GM12878 (cell line): ENCODE data around the gene ACACA. TPM values are rescaled to one million over a fixed set of nuclear protein-coding genes. Genes with fewer than 3 reads are reported as not detected.

Source experiments
- ATAC-seq: fragments of 200-7000 bp; cut with Tn5 transposase; 3 replicates; pipeline ENCODE4 v1.9.1; 2020; ENCODE audit warnings: mild to moderate bottlenecking, moderate library complexity
- BruUV-seq: library from RNA; stranded (reverse); fragments of 400-500 nt; replicated peaks from 2 replicates; lab custom pipeline; 2021; lab: Mats Ljungman, UMichigan
- CTCF ChIA-PET: fragments of 300-600 bp; sonication (Branson Sonifier 250); formaldehyde crosslinking; extraction: SDS; loops from one replicate; lab custom pipeline; 2021; ENCODE audit warnings: inconsistent platforms; lab: Yijun Ruan, JAX
- POLR2A ChIA-PET: fragments of 350-600 bp; formaldehyde crosslinking; extraction: SDS; loops from one replicate; lab custom pipeline; 2021; ENCODE audit warnings: inconsistent platforms; lab: Charles Lee
- RAD21 ChIA-PET: fragments of 300-600 bp; sonication (Branson Sonifier 250); formaldehyde crosslinking; loops from one replicate; lab custom pipeline; 2023; ENCODE audit warnings: antibody characterized with exemption; ENCODE audit not compliant: unreplicated experiment; lab: Charles Lee
- SMC1A ChIA-PET: fragments of 300-600 bp; sonication (Branson Sonifier 250); formaldehyde crosslinking; loops from one replicate; lab custom pipeline; 2023; ENCODE audit not compliant: unreplicated experiment, uncharacterized antibody; lab: Charles Lee
- DNase-seq: peaks from one replicate; pipeline ENCODE4 v3.0.0-alpha.2; 2011; ENCODE audit warnings: low read depth, low spot score
- FAIRE-seq: peaks from 3 replicates; lab custom pipeline; 2011; peaks lifted over from hg19 to GRCh38; lab: Jason Lieb, UNC
- H2AFZ ChIP-seq: 2 replicates; pipeline ENCODE4 v1.6.0; 2011; ENCODE audit warnings: low read depth, low read length, control low read depth; ENCODE audit not compliant: control insufficient read depth
- H3K27ac ChIP-seq: 2 replicates; pipeline ENCODE4 v1.5.1; 2011; ENCODE audit warnings: control low read depth; ENCODE audit not compliant: control insufficient read depth, insufficient read depth
- H3K27me3 ChIP-seq, 2 experiments: replicated peaks in 1 of 2; 2 replicates each; pipeline versions ENCODE4 v1.6.0 to v1.6.1; 2011; ENCODE audit warnings: low read length in 1 of 2; ENCODE audit not compliant: control insufficient read depth in 2 of 2, insufficient read depth in 2 of 2
- H3K36me3 ChIP-seq, 2 experiments: 2 replicates each; pipeline ENCODE4 v1.5.1; 2011; ENCODE audit warnings: low read length in 1 of 2; ENCODE audit not compliant: control insufficient read depth in 2 of 2, insufficient read depth in 2 of 2
- H3K4me1 ChIP-seq: 2 replicates; pipeline ENCODE4 v1.6.1; 2011; ENCODE audit warnings: mild to moderate bottlenecking, low read length, moderate library complexity, mixed read lengths; ENCODE audit not compliant: control insufficient read depth, insufficient read depth
- H3K4me2 ChIP-seq: 2 replicates; pipeline ENCODE4 v1.6.0; 2011; ENCODE audit warnings: control low read depth; ENCODE audit not compliant: control insufficient read depth, insufficient read depth
- H3K4me3 ChIP-seq: fragments of 200-600 bp; sonication (generic); 2 replicates; pipeline ENCODE4 v1.5.1; 2016
- H3K79me2 ChIP-seq: 2 replicates; pipeline ENCODE4 v1.6.0; 2011; ENCODE audit warnings: low read length; ENCODE audit not compliant: control insufficient read depth, insufficient read depth
- H3K9ac ChIP-seq: 2 replicates; pipeline ENCODE4 v1.8.0; 2011; ENCODE audit warnings: low read length, control low read depth, mixed read lengths; ENCODE audit not compliant: control insufficient read depth, insufficient read depth
- H3K9me3 ChIP-seq: replicated peaks from 3 replicates; pipeline ENCODE4 v1.5.1; 2011; ENCODE audit warnings: mild to moderate bottlenecking, low read length; ENCODE audit not compliant: control insufficient read depth, insufficient read depth
- H4K20me1 ChIP-seq: 2 replicates; pipeline ENCODE4 v1.6.0; 2011; ENCODE audit not compliant: control insufficient read depth, insufficient read depth
- ATF7 ChIP-seq: fragments of 450-650 bp; IDR thresholded peaks from 2 replicates; pipeline ENCODE4 v1.6.1; 2016; ENCODE audit warnings: low read depth, mild to moderate bottlenecking
- BCL3 ChIP-seq: IDR thresholded peaks from 2 replicates; pipeline ENCODE4 v1.6.1; 2011; ENCODE audit warnings: borderline replicate concordance, low read depth, mild to moderate bottlenecking, moderate library complexity, low read length; ENCODE audit not compliant: insufficient read depth, poor library complexity, severe bottlenecking
- CEBPB ChIP-seq, 2 experiments: fragments of 150-350 bp in 1 of 2; IDR thresholded peaks; 2 replicates each; pipeline ENCODE4 v1.6.1; 2012 to 2014; ENCODE audit warnings: low read depth in 2 of 2, low read length in 2 of 2, borderline replicate concordance in 1 of 2, inconsistent platforms in 1 of 2
- E2F4 ChIP-seq: IDR thresholded peaks from 2 replicates; pipeline ENCODE4 v1.6.1; 2012; ENCODE audit warnings: low read depth, low read length, improper control_type of control experiment
- EP300 ChIP-seq, 2 experiments: fragments of 150-350 bp in 1 of 2; IDR thresholded peaks; 2 replicates each; pipeline ENCODE4 v1.6.1; 2011 to 2012; ENCODE audit warnings: low read depth in 2 of 2, low read length in 2 of 2, borderline replicate concordance in 1 of 2, improper control_type of control experiment in 1 of 2, inconsistent platforms in 1 of 2; ENCODE audit not compliant: control insufficient read depth in 1 of 2
- IKZF2 ChIP-seq, 2 experiments: fragments of 450-650 bp; IDR thresholded peaks; 2 replicates each; pipeline ENCODE4 v1.6.1; 2017; ENCODE audit warnings: mild to moderate bottlenecking in 2 of 2, moderate library complexity in 2 of 2
- KLF5 ChIP-seq: fragments of 450-650 bp; IDR thresholded peaks from 2 replicates; pipeline ENCODE4 v1.6.1; 2014; ENCODE audit warnings: mild to moderate bottlenecking; ENCODE audit not compliant: partially characterized antibody
- MTA3 ChIP-seq: IDR thresholded peaks from 2 replicates; pipeline ENCODE4 v1.6.1; 2012; ENCODE audit warnings: low read length, inconsistent platforms, borderline replicate concordance
- MYC ChIP-seq: IDR thresholded peaks from 2 replicates; pipeline ENCODE4 v1.6.1; 2011; ENCODE audit warnings: mild to moderate bottlenecking, low read length, moderate library complexity, inconsistent platforms; ENCODE audit not compliant: insufficient read depth, insufficient replicate concordance, insufficient read length, severe bottlenecking
- TCF3 ChIP-seq: IDR thresholded peaks from 2 replicates; pipeline ENCODE4 v1.6.1; 2012; ENCODE audit warnings: low read depth, mild to moderate bottlenecking, low read length, borderline replicate concordance; ENCODE audit not compliant: insufficient read depth
- ZBTB11 ChIP-seq: fragments of 450-650 bp; formaldehyde crosslinking; IDR thresholded peaks from 2 replicates; pipeline ENCODE4 v1.5.0; 2022; ENCODE audit warnings: mild to moderate bottlenecking, missing genetic modification characterization
- WGBS: methylation state at CpG from one replicate; pipeline ENCODE4 v1.1.6; 2016; ENCODE audit warnings: low lambda C conversion rate; ENCODE audit not compliant: insufficient replicate concordance, insufficient coverage; ENCODE audit errors: missing lambda C conversion rate; 5-methylcytosine and 5-hydroxymethylcytosine counted together
- in situ Hi-C: fragments of 300-500 bp; cut with MboI; formaldehyde crosslinking; loops from 9 replicates; pipeline ENCODE4 v1.14.3; 2018; ENCODE audit warnings: mixed read lengths
- intact Hi-C: fragments of 100-400 bp; cut with micrococcal nuclease; formaldehyde crosslinking; loops from one replicate; pipeline ENCODE4 v1.14.2; 2022; ENCODE audit not compliant: unreplicated experiment
- polyA plus RNA-seq, 11 experiments: library from polyadenylated mRNA; depleted of rRNA in 4 of 11; unstranded in 6 of 11; stranded (reverse) in 5 of 11; fragments of >200 nt; fragmentation: Nextera tagmentation in 4 of 11; fragmentation: Illumina TruSeq in 1 of 11; extraction: Ambion mirVana in 4 of 11; extraction: Trizol in 1 of 11; gene quantifications; 1 replicate in 1 of 11; 2 replicates in 10 of 11; pipeline versions ENCODE4 v1.2.1 to v1.2.3, GENCODE V29; 2011 to 2016; ENCODE audit warnings: inconsistent platforms in 2 of 11, missing spikeins in 2 of 11, low read depth in 1 of 11
- total RNA-seq, 4 experiments: library from RNA; depleted of rRNA in 3 of 4; stranded (reverse); fragments of >200 nt in 3 of 4; fragmentation: Illumina TruSeq in 1 of 4; extraction: Trizol in 1 of 4; gene quantifications; 2 replicates each; pipeline versions ENCODE4 v1.2.1 to v1.2.3, GENCODE V29; 2013 to 2021

The ACACA gene
- total and polyA plus RNA-seq, 10 of the 15 experiments (the other 5 are each of a cell fraction or from before 2014, with no cell fraction given), result 12.9 to 74.2 (median 32.0) TPM

- Histone ChIP-seq H3K9me3 (no peaks in the 10 kb centered on the region), H3K27me3 (no peaks in the 10 kb centered on the region), H4K20me1 (no peaks in the 10 kb centered on the region), H3K4me3 (no peak overlapping the region), H3K36me3 (peaks cover 0 to 15% of the 10 kb centered on the region in 2 experiments; a peak in 2 of 4 replicates), H3K4me1 (no peaks in the 10 kb centered on the region), H3K9ac (no peak overlapping the region), H3K4me2 (no peak overlapping the region), H3K27ac (no peak overlapping the region), H2AFZ (no peak overlapping the region), H3K79me2 (peaks cover 3% of the 10 kb centered on the region)
- ChIA-PET CTCF (interaction anchor here (0.6 to 1.2 kb wide), 4 partner anchors 9 to 41 kb away, joined by 3 to 4 read pairs (median 4); no protein-coding TSS in a partner anchor), RAD21 (interaction anchor here (1.2 kb wide), 2 partner anchors 16 to 27 kb away, joined by 3 to 4 read pairs; no protein-coding TSS in a partner anchor), POLR2A (interaction anchor here (0.8 to 0.9 kb wide), 2 partner anchors 26 to 32 kb away, joined by 3 read pairs; no protein-coding TSS in a partner anchor), SMC1A (interaction anchor here (0.9 to 1.3 kb wide), 3 partner anchors 9 to 40 kb away, joined by 3 to 4 read pairs (median 3); no protein-coding TSS in a partner anchor)
- no TSS peak for BruUV-seq
- 86% methylated on average over 7 of the region's 7 CpGs for WGBS
- in situ Hi-C loops (no loop called here), intact Hi-C loops (no loop called here)
- FAIRE-seq (no peak), ATAC-seq (peak; percentile 87), DNase-seq (no peak)
- TF ChIP-seq BCL3 (no peak), IKZF2 (IDR thresholded peaks at IDR 0.05) (peak; percentile 61 to 62; a peak in 3 of 4 replicates), MYC (no peak), ATF7 (peak; percentile 72), KLF5 (no peak), E2F4 (no peak), CEBPB (IDR thresholded peaks at IDR 0.05; ENCODE audit: borderline replicate concordance in 1 of 2, low read depth in 2 of 2, low read length in 2 of 2) (no peak), TCF3 (no peak), EP300 (IDR thresholded peaks at IDR 0.05; ENCODE audit: borderline replicate concordance in 1 of 2, control insufficient read depth in 1 of 2, low read depth in 2 of 2, low read length in 2 of 2) (no peak), MTA3 (no peak), ZBTB11 (CRISPR knock-in tag) (no peak)
These were observed 7.4 kb upstream of the ACACA start for GRCh38 chr17:37413875-37414519.
